GM18499 (cell line): ENCODE results near the gene MRPL38.

Experiments used
- ATAC-seq: cut with Tn5 transposase; IDR thresholded peaks from one replicate; pipeline ENCODE4 v1.9.1; 2021; ENCODE audit warnings: moderate number of reproducible peaks; ENCODE audit not compliant: insufficient read depth, unreplicated experiment

Gene MRPL38

GRCh38 chr17:75920045-75920560 is 15.4 kb upstream of the MRPL38 start:
- no peak for ATAC-seq

GRCh38 chr17:75919611-75920010 is 14.9 kb upstream of the MRPL38 start:
- ATAC-seq, result no peak

GRCh38 chr17:75917917-75918445 is 13.3 kb upstream of the MRPL38 start:
- no peak for ATAC-seq

GRCh38 chr17:75917141-75917916 is 12.6 kb upstream of the MRPL38 start:
- ATAC-seq, result no peak

- no peak for ATAC-seq
Observed at GRCh38 chr17:75915268-75915667, 10.6 kb upstream of the MRPL38 start.

GRCh38 chr17:75914643-75915267 is 10.1 kb upstream of the MRPL38 start:
- no peak for ATAC-seq

- ATAC-seq, result no peak
Observed at GRCh38 chr17:75913537-75914210, 9.0 kb upstream of the MRPL38 start.

GRCh38 chr17:75910699-75911098 is 6.0 kb upstream of the MRPL38 start:
- no peak for ATAC-seq

- ATAC-seq, result no peak
Observed at GRCh38 chr17:75909812-75910274, 5.2 kb upstream of the MRPL38 start.

GRCh38 chr17:75909051-75909811 is 4.5 kb upstream of the MRPL38 start:
- no peak for ATAC-seq

GRCh38 chr17:75908201-75908600 is 3.5 kb upstream of the MRPL38 start:
- no peak for ATAC-seq

GRCh38 chr17:75906143-75906884 is 1.6 kb upstream of the MRPL38 start:
- no peak for ATAC-seq

GRCh38 chr17:75902406-75902805 is 2.3 kb downstream of the MRPL38 start:
- ATAC-seq, result no peak

GRCh38 chr17:75901727-75902126 is 3.0 kb downstream of the MRPL38 start:
- no peak for ATAC-seq

GRCh38 chr17:75900691-75901533 is 3.8 kb downstream of the MRPL38 start:
- ATAC-seq, result no peak

- no peak for ATAC-seq
Observed at GRCh38 chr17:75899767-75900468, 4.8 kb downstream of the MRPL38 start.

- no peak for ATAC-seq
Observed at GRCh38 chr17:75899353-75899752, 5.3 kb downstream of the MRPL38 start.

GRCh38 chr17:75898791-75899190 is 5.9 kb downstream of the MRPL38 start:
- ATAC-seq, result no peak
